HEK293 (cell line): Measurements from ENCODE around the gene SLC43A3.

Experiments used
- CTCF ChIA-PET: fragments of 350-600 bp; formaldehyde crosslinking; extraction: SDS; loops from one replicate; lab custom pipeline; 2021; ENCODE audit warnings: antibody characterized with exemption; lab: Yijun Ruan, JAX
- POLR2A ChIA-PET: fragments of 300-600 bp; formaldehyde crosslinking; extraction: SDS; loops from one replicate; lab custom pipeline; 2020; ENCODE audit warnings: antibody characterized with exemption, inconsistent platforms; lab: Yijun Ruan, JAX
- H3K27ac ChIP-seq: fragments of 200-500 bp; sonication (Bioruptor generic); 2 replicates; pipeline ENCODE4 v1.5.1; 2014; ENCODE audit warnings: low read depth, low read length, control low read depth, inconsistent platforms; ENCODE audit errors: extremely low read depth
- H3K36me3 ChIP-seq, 2 experiments: fragments of 200-500 bp in 1 of 2; sonication (Bioruptor generic) in 1 of 2; 1 replicate in 1 of 2; 2 replicates in 1 of 2; pipeline ENCODE4 v1.5.1; 2014 to 2017; ENCODE audit warnings: inconsistent platforms in 2 of 2, low read length in 2 of 2; ENCODE audit not compliant: control insufficient read depth in 2 of 2, insufficient read depth in 1 of 2
- H3K4me1 ChIP-seq: fragments of 200-500 bp; sonication (Bioruptor generic); 2 replicates; pipeline ENCODE4 v1.5.1; 2014; ENCODE audit warnings: mild to moderate bottlenecking, low read length, inconsistent platforms; ENCODE audit not compliant: control insufficient read depth, insufficient read depth
- H3K4me3 ChIP-seq: 2 replicates; pipeline ENCODE4 v1.5.1; 2011; ENCODE audit warnings: low read depth, mild to moderate bottlenecking, control low read depth, low read length, moderate library complexity
- H3K9me3 ChIP-seq: fragments of 200-500 bp; sonication (Bioruptor generic); 2 replicates; pipeline ENCODE4 v1.5.1; 2014; ENCODE audit warnings: low read depth, low read length, inconsistent platforms; ENCODE audit not compliant: control insufficient read depth, insufficient read depth
- BCL11B ChIP-seq: fragments of 450-650 bp; formaldehyde crosslinking; IDR thresholded peaks from 2 replicates; pipeline ENCODE4 v1.5.1; 2016; ENCODE audit warnings: low read depth, missing biosample characterization, missing genetic modification characterization
- GLIS2 ChIP-seq: fragments of 450-650 bp; formaldehyde crosslinking; IDR thresholded peaks from 2 replicates; pipeline ENCODE4 v1.5.1; 2016; ENCODE audit warnings: missing biosample characterization, missing genetic modification characterization
- HOXA7 ChIP-seq: sonication (generic); formaldehyde crosslinking; IDR thresholded peaks from 2 replicates; pipeline ENCODE4 v1.8.1; 2022; ENCODE audit warnings: missing genetic modification reagents, borderline replicate concordance
- IKZF3 ChIP-seq: fragments of 450-650 bp; IDR thresholded peaks from 2 replicates; pipeline ENCODE4 v1.5.0; 2018; ENCODE audit warnings: missing biosample characterization, mild to moderate bottlenecking, missing genetic modification characterization, moderate library complexity
- KLF1 ChIP-seq: fragments of 450-650 bp; formaldehyde crosslinking; IDR thresholded peaks from 2 replicates; pipeline ENCODE4 v1.5.1; 2016; ENCODE audit warnings: missing biosample characterization, missing genetic modification characterization
- KLF8 ChIP-seq: fragments of 450-650 bp; formaldehyde crosslinking; IDR thresholded peaks from 2 replicates; pipeline ENCODE4 v1.5.1; 2016; ENCODE audit warnings: missing biosample characterization, missing genetic modification characterization
- ZBTB1 ChIP-seq: fragments of 450-650 bp; formaldehyde crosslinking; IDR thresholded peaks from 2 replicates; pipeline ENCODE4 v1.5.1; 2016; ENCODE audit warnings: missing biosample characterization, missing genetic modification characterization
- ZNF10 ChIP-seq: fragments of 450-650 bp; formaldehyde crosslinking; IDR thresholded peaks from 2 replicates; pipeline ENCODE4 v1.5.1; 2017; ENCODE audit warnings: missing biosample characterization, missing genetic modification characterization
- ZNF146 ChIP-seq: fragments of 450-650 bp; formaldehyde crosslinking; IDR thresholded peaks from 2 replicates; pipeline ENCODE4 v1.5.1; 2016; ENCODE audit warnings: missing biosample characterization, missing genetic modification characterization
- ZNF221 ChIP-seq: fragments of 450-650 bp; formaldehyde crosslinking; IDR thresholded peaks from 2 replicates; pipeline ENCODE4 v1.5.1; 2017; ENCODE audit warnings: missing biosample characterization, missing genetic modification characterization, borderline replicate concordance
- ZNF23 ChIP-seq: fragments of 450-650 bp; formaldehyde crosslinking; IDR thresholded peaks from 2 replicates; pipeline ENCODE4 v1.5.1; 2016; ENCODE audit warnings: missing biosample characterization, missing genetic modification characterization, borderline replicate concordance
- ZNF248 ChIP-seq: fragments of 450-650 bp; formaldehyde crosslinking; IDR thresholded peaks from 2 replicates; pipeline ENCODE4 v1.5.1; 2017; ENCODE audit warnings: missing biosample characterization, missing genetic modification characterization
- ZNF274 ChIP-seq, 2 experiments: fragments of 200-500 bp in 1 of 2; fragments of 450-650 bp in 1 of 2; sonication (Bioruptor generic) in 1 of 2; formaldehyde crosslinking in 1 of 2; IDR thresholded peaks; 2 replicates each; pipeline versions ENCODE4 v1.5.1 to v1.6.1; 2014 to 2016; ENCODE audit warnings: borderline replicate concordance in 1 of 2, inconsistent platforms in 1 of 2, low read length in 1 of 2, missing biosample characterization in 1 of 2, missing genetic modification characterization in 1 of 2
- ZNF404 ChIP-seq: fragments of 450-650 bp; formaldehyde crosslinking; IDR thresholded peaks from 2 replicates; pipeline ENCODE4 v1.5.1; 2017; ENCODE audit warnings: missing biosample characterization, missing genetic modification characterization
- ZNF416 ChIP-seq: fragments of 450-650 bp; formaldehyde crosslinking; IDR thresholded peaks from 2 replicates; pipeline ENCODE4 v1.5.1; 2016; ENCODE audit warnings: missing biosample characterization, missing genetic modification characterization
- ZNF433 ChIP-seq: fragments of 450-650 bp; formaldehyde crosslinking; IDR thresholded peaks from 2 replicates; pipeline ENCODE4 v1.5.1; 2016; ENCODE audit warnings: missing biosample characterization, missing genetic modification characterization, low read depth
- ZNF596 ChIP-seq: fragments of 450-650 bp; IDR thresholded peaks from 2 replicates; pipeline ENCODE4 v1.5.0; 2018; ENCODE audit warnings: missing biosample characterization, mild to moderate bottlenecking, missing genetic modification characterization, moderate library complexity
- ZNF624 ChIP-seq: fragments of 450-650 bp; formaldehyde crosslinking; IDR thresholded peaks from 2 replicates; pipeline ENCODE4 v1.5.1; 2017; ENCODE audit warnings: missing biosample characterization, missing genetic modification characterization
- ZNF785 ChIP-seq: fragments of 450-650 bp; formaldehyde crosslinking; IDR thresholded peaks from 2 replicates; pipeline ENCODE4 v1.5.1; 2016; ENCODE audit warnings: missing biosample characterization, missing genetic modification characterization
- ZSCAN23 ChIP-seq: fragments of 450-650 bp; formaldehyde crosslinking; IDR thresholded peaks from 2 replicates; pipeline ENCODE4 v1.5.1; 2016; ENCODE audit warnings: missing biosample characterization, missing genetic modification characterization
- TF ChIP-seq, protein P1 (sequence below): fragments of 450-650 bp; formaldehyde crosslinking; IDR thresholded peaks from 2 replicates; pipeline ENCODE4 v1.5.1; 2016; ENCODE audit warnings: missing biosample characterization, missing genetic modification characterization
- TF ChIP-seq, protein P2 (sequence below): fragments of 450-650 bp; formaldehyde crosslinking; IDR thresholded peaks from 2 replicates; pipeline ENCODE4 v1.5.1; 2016; ENCODE audit warnings: missing biosample characterization, missing genetic modification characterization
- TF ChIP-seq, protein P3 (sequence below): fragments of 450-650 bp; formaldehyde crosslinking; IDR thresholded peaks from 2 replicates; pipeline ENCODE4 v1.5.1; 2016; ENCODE audit warnings: missing biosample characterization, missing genetic modification characterization
- TF ChIP-seq, protein P4 (sequence below): fragments of 450-650 bp; formaldehyde crosslinking; IDR thresholded peaks from 2 replicates; pipeline ENCODE4 v1.5.1; 2016; ENCODE audit warnings: missing biosample characterization, missing genetic modification characterization

Gene SLC43A3

DNA sequence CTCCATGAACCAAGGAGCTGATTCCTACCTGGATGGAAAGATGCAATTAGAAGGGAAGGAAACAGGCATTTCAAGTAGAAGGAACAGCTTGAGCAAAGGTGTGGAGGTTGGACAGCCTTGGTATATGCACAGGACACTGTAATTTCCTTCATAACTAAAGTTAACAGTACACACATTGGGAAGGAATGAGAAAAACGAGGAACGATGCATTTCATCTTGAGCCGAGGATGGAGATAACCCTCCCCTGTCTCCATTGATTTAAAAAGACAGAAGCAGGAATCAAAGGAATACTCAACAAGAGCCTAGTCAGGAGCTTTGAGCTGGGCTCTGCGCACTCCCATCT is 34.2 kb downstream of the SLC43A3 start:
- TF ChIP-seq, protein P1, sequence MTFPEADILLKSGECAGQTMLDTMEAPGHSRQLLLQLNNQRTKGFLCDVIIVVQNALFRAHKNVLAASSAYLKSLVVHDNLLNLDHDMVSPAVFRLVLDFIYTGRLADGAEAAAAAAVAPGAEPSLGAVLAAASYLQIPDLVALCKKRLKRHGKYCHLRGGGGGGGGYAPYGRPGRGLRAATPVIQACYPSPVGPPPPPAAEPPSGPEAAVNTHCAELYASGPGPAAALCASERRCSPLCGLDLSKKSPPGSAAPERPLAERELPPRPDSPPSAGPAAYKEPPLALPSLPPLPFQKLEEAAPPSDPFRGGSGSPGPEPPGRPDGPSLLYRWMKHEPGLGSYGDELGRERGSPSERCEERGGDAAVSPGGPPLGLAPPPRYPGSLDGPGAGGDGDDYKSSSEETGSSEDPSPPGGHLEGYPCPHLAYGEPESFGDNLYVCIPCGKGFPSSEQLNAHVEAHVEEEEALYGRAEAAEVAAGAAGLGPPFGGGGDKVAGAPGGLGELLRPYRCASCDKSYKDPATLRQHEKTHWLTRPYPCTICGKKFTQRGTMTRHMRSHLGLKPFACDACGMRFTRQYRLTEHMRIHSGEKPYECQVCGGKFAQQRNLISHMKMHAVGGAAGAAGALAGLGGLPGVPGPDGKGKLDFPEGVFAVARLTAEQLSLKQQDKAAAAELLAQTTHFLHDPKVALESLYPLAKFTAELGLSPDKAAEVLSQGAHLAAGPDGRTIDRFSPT (tag by site-specific recombination) = no peak
- TF ChIP-seq, protein P2, sequence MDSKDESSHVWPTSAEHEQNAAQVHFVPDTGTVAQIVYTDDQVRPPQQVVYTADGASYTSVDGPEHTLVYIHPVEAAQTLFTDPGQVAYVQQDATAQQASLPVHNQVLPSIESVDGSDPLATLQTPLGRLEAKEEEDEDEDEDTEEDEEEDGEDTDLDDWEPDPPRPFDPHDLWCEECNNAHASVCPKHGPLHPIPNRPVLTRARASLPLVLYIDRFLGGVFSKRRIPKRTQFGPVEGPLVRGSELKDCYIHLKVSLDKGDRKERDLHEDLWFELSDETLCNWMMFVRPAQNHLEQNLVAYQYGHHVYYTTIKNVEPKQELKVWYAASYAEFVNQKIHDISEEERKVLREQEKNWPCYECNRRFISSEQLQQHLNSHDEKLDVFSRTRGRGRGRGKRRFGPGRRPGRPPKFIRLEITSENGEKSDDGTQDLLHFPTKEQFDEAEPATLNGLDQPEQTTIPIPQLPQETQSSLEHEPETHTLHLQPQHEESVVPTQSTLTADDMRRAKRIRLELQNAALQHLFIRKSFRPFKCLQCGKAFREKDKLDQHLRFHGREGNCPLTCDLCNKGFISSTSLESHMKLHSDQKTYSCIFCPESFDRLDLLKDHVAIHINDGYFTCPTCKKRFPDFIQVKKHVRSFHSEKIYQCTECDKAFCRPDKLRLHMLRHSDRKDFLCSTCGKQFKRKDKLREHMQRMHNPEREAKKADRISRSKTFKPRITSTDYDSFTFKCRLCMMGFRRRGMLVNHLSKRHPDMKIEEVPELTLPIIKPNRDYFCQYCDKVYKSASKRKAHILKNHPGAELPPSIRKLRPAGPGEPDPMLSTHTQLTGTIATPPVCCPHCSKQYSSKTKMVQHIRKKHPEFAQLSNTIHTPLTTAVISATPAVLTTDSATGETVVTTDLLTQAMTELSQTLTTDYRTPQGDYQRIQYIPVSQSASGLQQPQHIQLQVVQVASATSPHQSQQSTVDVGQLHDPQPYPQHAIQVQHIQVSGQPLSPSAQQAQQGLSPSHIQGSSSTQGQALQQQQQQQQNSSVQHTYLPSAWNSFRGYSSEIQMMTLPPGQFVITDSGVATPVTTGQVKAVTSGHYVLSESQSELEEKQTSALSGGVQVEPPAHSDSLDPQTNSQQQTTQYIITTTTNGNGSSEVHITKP (tag by site-specific recombination) = no peak
- TF ChIP-seq ZNF624 (tag by site-specific recombination) (no peak), ZNF274 (IDR thresholded peaks at IDR 0.05; ENCODE audit: low read length) (no peak), ZNF274 (tag by site-specific recombination; IDR thresholded peaks at IDR 0.05; ENCODE audit: borderline replicate concordance) (no peak), ZNF248 (tag by site-specific recombination) (no peak), ZNF23 (tag by site-specific recombination) (no peak), ZSCAN23 (tag by site-specific recombination) (no peak), ZNF785 (no peak), IKZF3 (tag by site-specific recombination) (no peak), HOXA7 (no peak), ZNF596 (tag by site-specific recombination) (no peak), ZBTB1 (tag by site-specific recombination) (no peak)
- TF ChIP-seq, protein P3, sequence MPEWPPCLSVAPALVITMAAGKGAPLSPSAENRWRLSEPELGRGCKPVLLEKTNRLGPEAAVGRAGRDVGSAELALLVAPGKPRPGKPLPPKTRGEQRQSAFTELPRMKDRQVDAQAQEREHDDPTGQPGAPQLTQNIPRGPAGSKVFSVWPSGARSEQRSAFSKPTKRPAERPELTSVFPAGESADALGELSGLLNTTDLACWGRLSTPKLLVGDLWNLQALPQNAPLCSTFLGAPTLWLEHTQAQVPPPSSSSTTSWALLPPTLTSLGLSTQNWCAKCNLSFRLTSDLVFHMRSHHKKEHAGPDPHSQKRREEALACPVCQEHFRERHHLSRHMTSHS (tag by site-specific recombination) = no peak
- TF ChIP-seq, protein P4, sequence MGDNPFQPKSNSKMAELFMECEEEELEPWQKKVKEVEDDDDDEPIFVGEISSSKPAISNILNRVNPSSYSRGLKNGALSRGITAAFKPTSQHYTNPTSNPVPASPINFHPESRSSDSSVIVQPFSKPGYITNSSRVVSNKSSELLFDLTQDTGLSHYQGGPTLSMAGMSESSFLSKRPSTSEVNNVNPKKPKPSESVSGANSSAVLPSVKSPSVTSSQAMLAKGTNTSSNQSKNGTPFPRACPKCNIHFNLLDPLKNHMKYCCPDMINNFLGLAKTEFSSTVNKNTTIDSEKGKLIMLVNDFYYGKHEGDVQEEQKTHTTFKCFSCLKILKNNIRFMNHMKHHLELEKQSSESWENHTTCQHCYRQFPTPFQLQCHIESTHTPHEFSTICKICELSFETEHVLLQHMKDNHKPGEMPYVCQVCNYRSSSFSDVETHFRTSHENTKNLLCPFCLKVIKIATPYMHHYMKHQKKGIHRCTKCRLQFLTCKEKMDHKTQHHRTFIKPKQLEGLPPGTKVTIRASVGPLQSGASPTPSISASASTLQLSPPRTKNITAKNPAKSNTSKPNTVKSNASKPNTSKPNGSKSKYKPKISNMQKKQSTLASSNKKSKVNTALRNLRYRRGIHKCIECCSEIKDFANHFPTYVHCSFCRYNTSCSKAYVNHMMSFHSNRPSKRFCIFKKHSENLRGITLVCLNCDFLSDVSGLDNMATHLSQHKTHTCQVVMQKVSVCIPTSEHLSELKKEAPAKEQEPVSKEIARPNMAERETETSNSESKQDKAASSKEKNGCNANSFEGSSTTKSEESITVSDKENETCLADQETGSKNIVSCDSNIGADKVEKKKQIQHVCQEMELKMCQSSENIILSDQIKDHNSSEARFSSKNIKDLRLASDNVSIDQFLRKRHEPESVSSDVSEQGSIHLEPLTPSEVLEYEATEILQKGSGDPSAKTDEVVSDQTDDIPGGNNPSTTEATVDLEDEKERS (tag by site-specific recombination) = no peak
- Histone ChIP-seq H3K27ac (no peak overlapping the region), H3K9me3 (no peaks in the 10 kb centered on the region), H3K36me3 (no peaks in the 10 kb centered on the region), H3K4me3 (no peak overlapping the region), H3K4me1 (no peaks in the 10 kb centered on the region)
- ChIA-PET CTCF (interaction anchor here (0.7 to 1.0 kb wide), 2 partner anchors 100 to 157 kb away, joined by 3 read pairs; no protein-coding TSS in a partner anchor), POLR2A (no interaction called here)

DNA sequence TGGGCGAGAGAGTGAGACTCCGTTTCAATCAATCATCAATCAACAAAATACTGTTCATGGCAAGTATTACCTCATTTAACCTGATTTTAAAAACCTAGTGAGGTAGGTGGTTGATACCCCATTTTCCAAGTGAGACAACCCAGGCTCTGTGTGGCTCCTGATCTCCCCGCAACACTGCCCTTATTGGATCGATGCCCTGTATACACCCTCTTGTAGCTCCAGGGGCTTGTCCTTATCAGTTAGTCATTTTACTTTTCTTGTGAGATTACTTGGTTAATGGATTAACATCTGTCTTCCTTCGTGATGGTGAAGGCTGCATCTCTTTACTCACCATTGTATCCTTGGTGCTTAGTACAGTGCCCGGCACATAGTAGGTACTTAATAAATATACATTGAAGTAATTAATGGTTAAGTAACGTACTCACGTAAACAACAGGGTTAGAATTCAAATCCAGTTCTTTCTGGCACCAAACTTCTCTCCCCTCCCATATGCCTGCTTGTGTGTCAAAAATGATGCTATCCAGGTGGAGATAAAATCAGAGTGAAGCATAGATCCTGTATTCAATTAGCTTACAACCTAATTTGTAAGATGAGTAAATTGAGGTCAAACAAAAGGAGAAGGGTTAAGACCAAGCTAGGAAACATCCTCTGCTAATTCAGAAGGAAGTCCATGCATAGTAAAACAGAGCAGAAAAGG is 34.7 kb downstream of the SLC43A3 start:
- CTCF ChIA-PET = interaction anchor here (0.7 to 1.0 kb wide), 2 partner anchors 101 to 157 kb away, joined by 3 read pairs; no protein-coding TSS in a partner anchor
- no peaks in the 10 kb centered on the region for H3K4me1 ChIP-seq
- H3K27ac ChIP-seq = no peak overlapping the region
- H3K4me3 ChIP-seq = no peak overlapping the region
- H3K36me3 ChIP-seq = no peaks in the 10 kb centered on the region
- H3K9me3 ChIP-seq = no peaks in the 10 kb centered on the region
- POLR2A ChIA-PET = no interaction called here
- no peak for TF ChIP-seq ZNF221 (tag by site-specific recombination)
- no peak for TF ChIP-seq GLIS2
- TF ChIP-seq KLF8 (tag by site-specific recombination) = no peak
- no peak for TF ChIP-seq ZNF10 (tag by site-specific recombination)
- TF ChIP-seq ZNF416 (tag by site-specific recombination) = no peak
- TF ChIP-seq ZNF274 (IDR thresholded peaks at IDR 0.05; ENCODE audit: low read length) = no peak
- no peak for TF ChIP-seq ZNF274 (tag by site-specific recombination; IDR thresholded peaks at IDR 0.05; ENCODE audit: borderline replicate concordance)
- no peak for TF ChIP-seq BCL11B
- TF ChIP-seq ZNF624 (tag by site-specific recombination) = no peak
- TF ChIP-seq ZNF146 (tag by site-specific recombination) = no peak
- no peak for TF ChIP-seq ZNF404
- TF ChIP-seq ZNF433 (tag by site-specific recombination) = no peak
- no peak for TF ChIP-seq KLF1 (tag by site-specific recombination)
